NCI-H146 (cell line): ENCODE measurements around the gene ANO5.

Experiments
- DNase-seq: peaks from one replicate; lab custom pipeline; 2025; lab: John Stamatoyannopoulos, UW

The ANO5 gene

GRCh38 chr11:22331771-22332170 lies 138.9 kb downstream of the ANO5 start:
- DNase-seq: no peak
